HG02610 (cell line): Measurements from ENCODE around the gene NRCAM.

ENCODE experiments used
- ATAC-seq: cut with Tn5 transposase; IDR thresholded peaks from one replicate; pipeline ENCODE4 v1.9.1; 2021; ENCODE audit warnings: mild to moderate bottlenecking, moderate library complexity; ENCODE audit not compliant: unreplicated experiment

Gene NRCAM

GRCh38 chr7:108178398-108178797 lies 277.8 kb downstream of the NRCAM start:
- ATAC-seq = no peak

GRCh38 chr7:108171164-108171563 lies 285.1 kb downstream of the NRCAM start:
- no peak for ATAC-seq

GRCh38 chr7:108170251-108170650 lies 286.0 kb downstream of the NRCAM start:
- no peak for ATAC-seq

GRCh38 chr7:108167460-108167859 lies 288.8 kb downstream of the NRCAM start:
- ATAC-seq = no peak

GRCh38 chr7:108166687-108167086 lies 289.5 kb downstream of the NRCAM start:
- ATAC-seq = no peak

GRCh38 chr7:108165723-108166122 lies 290.5 kb downstream of the NRCAM start:
- no peak for ATAC-seq

GRCh38 chr7:108164946-108165345 lies 291.3 kb downstream of the NRCAM start:
- ATAC-seq = no peak

GRCh38 chr7:108164342-108164741 lies 291.9 kb downstream of the NRCAM start:
- no peak for ATAC-seq

GRCh38 chr7:108158776-108159175 lies 297.5 kb downstream of the NRCAM start:
- ATAC-seq = no peak

- ATAC-seq = no peak
Measured at GRCh38 chr7:108157606-108158335, 298.5 kb downstream of the NRCAM start.

GRCh38 chr7:108156897-108157605 lies 299.2 kb downstream of the NRCAM start:
- no peak for ATAC-seq

- ATAC-seq = no peak
Measured at GRCh38 chr7:108152198-108152597, 304.0 kb downstream of the NRCAM start.

- no peak for ATAC-seq
Measured at GRCh38 chr7:108149908-108150307, 306.3 kb downstream of the NRCAM start.

- ATAC-seq = no peak
Measured at GRCh38 chr7:108149119-108149518, 307.1 kb downstream of the NRCAM start.

- no peak for ATAC-seq
Measured at GRCh38 chr7:108147031-108147563, 309.1 kb downstream of the NRCAM start.

- ATAC-seq = peak; percentile 41
Measured at GRCh38 chr7:108146070-108146842, 310.0 kb downstream of the NRCAM start.

GRCh38 chr7:108145401-108145800 lies 310.8 kb downstream of the NRCAM start:
- ATAC-seq = no peak

GRCh38 chr7:108144931-108145330 lies 311.3 kb downstream of the NRCAM start:
- no peak for ATAC-seq

GRCh38 chr7:108143658-108144420 lies 312.4 kb downstream of the NRCAM start:
- ATAC-seq = no peak

GRCh38 chr7:108142675-108143259 lies 313.5 kb downstream of the NRCAM start:
- no peak for ATAC-seq
